Adipose tissue (tissue), 3 donors: ENCODE measurements around the gene GALP. TPM values are rescaled to one million over a fixed set of nuclear protein-coding genes. Genes with fewer than 3 reads are reported as not detected.

Experiments
- H3K27ac ChIP-seq: one replicate; pipeline ENCODE4 v1.5.1; 2013; ENCODE audit warnings: low read depth, low read length
- WGBS, 3 donors: extraction: QIAGEN DNeasy Blood & Tissue Kit; methylation state at CpG; one replicate each; pipeline ENCODE4 v1.1.7; 2013; 5-methylcytosine and 5-hydroxymethylcytosine counted together
- polyA plus RNA-seq, 3 donors: library from polyadenylated mRNA; stranded (reverse); fragments of 200-250 nt; gene quantifications; one replicate each; pipeline ENCODE4 v1.2.3, GENCODE V29; 2013
- donor health status: healthy with polysubstance abuse.
- donor health status: Bipolar disorder and iron deficiency.
- donor health status: healthy.

GALP gene
- polyA plus RNA-seq, 3 donors = not detected

DNA sequence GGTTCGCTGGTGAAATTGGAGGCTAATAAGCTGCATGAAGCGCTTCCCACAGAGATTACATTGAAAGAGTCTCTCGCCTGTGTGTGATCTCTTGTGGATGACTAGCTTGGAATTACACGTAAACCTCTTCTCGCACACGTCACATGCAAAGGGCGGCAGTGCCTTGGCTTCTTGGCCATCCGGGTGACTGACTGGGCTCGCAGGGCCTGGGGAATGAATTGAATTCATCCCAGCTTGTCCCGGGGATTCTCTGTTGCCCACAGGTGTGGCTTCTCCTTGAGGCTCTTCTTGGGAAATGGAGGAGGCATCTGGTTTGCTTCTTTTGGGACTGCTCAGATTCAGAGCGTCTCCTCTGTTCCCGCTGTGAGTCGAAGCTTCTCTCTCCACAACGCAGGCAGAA is 46.0 kb downstream of the GALP start:
- no peak overlapping the region for H3K27ac ChIP-seq
- 90 to 93% (median 93%) methylated on average over 14 of the region's 14 CpGs for WGBS, 3 donors

DNA sequence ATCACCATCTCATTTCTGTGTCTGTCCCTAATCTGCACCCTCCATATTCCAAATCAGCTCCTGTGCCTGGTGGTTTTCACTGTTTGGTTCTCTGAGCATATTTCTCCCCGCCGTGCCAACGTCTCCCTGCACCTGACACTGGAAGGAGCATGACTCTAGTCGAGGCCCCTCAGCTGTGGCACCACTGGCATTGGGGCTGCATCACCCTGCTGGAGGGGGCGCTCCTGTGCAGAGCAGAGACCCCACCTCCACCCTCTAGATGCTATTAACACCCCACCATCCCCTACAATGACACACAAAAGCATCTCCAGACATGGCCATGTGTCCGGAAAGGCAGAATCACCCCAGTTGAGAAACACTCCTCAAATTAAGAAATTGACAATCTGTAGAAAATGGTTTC is 47.1 kb downstream of the GALP start:
- H3K27ac ChIP-seq = no peak overlapping the region
- WGBS, 3 donors = 76 to 81% (median 80%) methylated on average over 6 of the region's 6 CpGs

DNA sequence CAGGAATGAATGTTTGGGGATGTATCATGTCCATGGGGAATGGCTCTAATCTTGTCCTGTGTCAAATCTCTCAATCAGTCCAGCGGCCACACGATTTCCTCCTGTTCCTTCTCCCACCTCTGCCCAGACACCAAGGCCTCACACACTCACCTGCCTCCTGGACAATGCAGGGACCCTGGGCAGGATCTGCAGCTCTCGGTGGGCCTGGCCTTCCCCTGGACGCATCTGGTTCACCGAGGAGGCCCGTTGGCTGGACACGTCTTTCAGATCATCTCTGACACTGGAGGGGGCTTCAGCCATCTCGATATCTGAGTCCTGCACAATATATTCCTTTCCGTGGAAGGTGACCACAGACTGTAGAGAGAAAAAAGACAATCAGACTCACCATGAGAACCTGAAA is 47.7 kb downstream of the GALP start:
- no peak overlapping the region for H3K27ac ChIP-seq
- WGBS, 3 donors = 85 to 94% (median 92%) methylated on average over 9 of the region's 9 CpGs

Other genes starting within 250 kb of the GALP start
- gene NLRP13, start 243.7 kb upstream of the GALP start, polyA plus RNA-seq = not detected
- gene NLRP8, start 228.2 kb upstream of the GALP start, polyA plus RNA-seq = not detected
- gene NLRP5, start 189.2 kb upstream of the GALP start, polyA plus RNA-seq = not detected
- 10 to 100 TPM; 14.8 to 29.8 (median 28.2) TPM for gene ZNF787, start 54.7 kb upstream of the GALP start, polyA plus RNA-seq
- 10 to 100 TPM; 13.7 to 32.2 (median 14.9) TPM for gene ZNF444, start 34.7 kb upstream of the GALP start, polyA plus RNA-seq
- under 1 TPM in 1 of 3 donors, not detected in 2; 0.04 TPM for gene ZSCAN5B, start 21.8 kb downstream of the GALP start, polyA plus RNA-seq
- gene ZSCAN5C, start 26.3 kb downstream of the GALP start, polyA plus RNA-seq = not detected
- 1 to 10 TPM in 1 of 3 donors, under 1 TPM in 1, not detected in 1; 0.32 to 1.2 TPM for gene EDDM13, start 96.7 kb downstream of the GALP start, polyA plus RNA-seq
- 1 to 10 TPM; 3.2 to 7.5 (median 4.3) TPM for gene ZSCAN5A, start 138.8 kb downstream of the GALP start, polyA plus RNA-seq
- 1 to 10 TPM; 2.1 to 3.8 (median 2.3) TPM for gene ZNF582, start 217.5 kb downstream of the GALP start, polyA plus RNA-seq
- gene ZNF583, start 228.3 kb downstream of the GALP start, polyA plus RNA-seq = 1 to 10 TPM; 1.5 to 2.1 (median 1.9) TPM